Hepatocyte (in vitro differentiated cells): Measurements from ENCODE around the gene TRAM2.

ENCODE experiments used
- EZH2 ChIP-seq: fragments of 200-600 bp; sonication (generic); IDR thresholded peaks from 2 replicates; pipeline ENCODE4 v1.6.1; 2016; ENCODE audit warnings: antibody characterized with exemption, mild to moderate bottlenecking, borderline replicate concordance
- EZH2phosphoT487 ChIP-seq: fragments of 200-600 bp; sonication (generic); IDR thresholded peaks from one replicate; pipeline ENCODE4 v1.6.1; 2018; ENCODE audit warnings: antibody characterized with exemption, mild to moderate bottlenecking, low read depth, moderate library complexity; ENCODE audit not compliant: unreplicated experiment, severe bottlenecking
- TF ChIP-seq, protein P1 (sequence below): fragments of 200-600 bp; sonication (generic); IDR thresholded peaks from 2 replicates; pipeline ENCODE4 v1.5.1; 2016; ENCODE audit warnings: antibody characterized with exemption, mild to moderate bottlenecking; ENCODE audit not compliant: poor library complexity

DNA sequence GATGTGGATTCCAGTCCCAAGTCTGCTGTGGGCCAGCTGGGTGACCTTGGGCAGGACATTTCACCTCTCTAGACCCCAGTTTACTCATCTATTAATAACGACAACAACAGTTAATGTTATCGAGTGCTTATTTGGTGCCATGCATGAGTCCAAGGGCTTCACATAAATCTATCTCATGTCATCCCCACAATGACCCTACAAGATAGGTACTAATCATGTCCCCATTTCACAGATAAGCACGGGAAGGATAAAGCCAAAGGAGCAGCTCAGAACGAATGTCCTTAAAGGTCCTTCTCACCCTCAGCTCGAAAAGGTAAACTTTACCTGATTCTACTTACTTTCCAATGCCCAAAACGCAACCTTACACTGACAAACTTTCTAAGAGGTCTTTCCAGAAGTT lies 35.7 kb downstream of the TRAM2 start:
- TF ChIP-seq, protein P1, sequence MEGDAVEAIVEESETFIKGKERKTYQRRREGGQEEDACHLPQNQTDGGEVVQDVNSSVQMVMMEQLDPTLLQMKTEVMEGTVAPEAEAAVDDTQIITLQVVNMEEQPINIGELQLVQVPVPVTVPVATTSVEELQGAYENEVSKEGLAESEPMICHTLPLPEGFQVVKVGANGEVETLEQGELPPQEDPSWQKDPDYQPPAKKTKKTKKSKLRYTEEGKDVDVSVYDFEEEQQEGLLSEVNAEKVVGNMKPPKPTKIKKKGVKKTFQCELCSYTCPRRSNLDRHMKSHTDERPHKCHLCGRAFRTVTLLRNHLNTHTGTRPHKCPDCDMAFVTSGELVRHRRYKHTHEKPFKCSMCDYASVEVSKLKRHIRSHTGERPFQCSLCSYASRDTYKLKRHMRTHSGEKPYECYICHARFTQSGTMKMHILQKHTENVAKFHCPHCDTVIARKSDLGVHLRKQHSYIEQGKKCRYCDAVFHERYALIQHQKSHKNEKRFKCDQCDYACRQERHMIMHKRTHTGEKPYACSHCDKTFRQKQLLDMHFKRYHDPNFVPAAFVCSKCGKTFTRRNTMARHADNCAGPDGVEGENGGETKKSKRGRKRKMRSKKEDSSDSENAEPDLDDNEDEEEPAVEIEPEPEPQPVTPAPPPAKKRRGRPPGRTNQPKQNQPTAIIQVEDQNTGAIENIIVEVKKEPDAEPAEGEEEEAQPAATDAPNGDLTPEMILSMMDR, result no peak
- TF ChIP-seq EZH2phosphoT487, result no peak
- no peak for TF ChIP-seq EZH2
